A673 (cell line): ENCODE data around the gene MED13. TPM values are rescaled to one million over a fixed set of nuclear protein-coding genes. Genes with fewer than 3 reads are reported as not detected.
"Not testable (repeated sequence)": the region's sequence is repeated elsewhere in the genome, so short reads cannot be mapped to it uniquely, and the experiment has no call there.

Source experiments
- BruUV-seq: library from RNA; stranded (reverse); fragments of 400-500 nt; replicated peaks from 2 replicates; lab custom pipeline; 2021; lab: Mats Ljungman, UMichigan
- CTCF ChIA-PET: fragments of 300-600 bp; sonication (Branson Sonifier 250); formaldehyde crosslinking; loops from one replicate; lab custom pipeline; 2022; ENCODE audit warnings: antibody characterized with exemption; lab: Charles Lee
- POLR2A ChIA-PET: fragments of 300-600 bp; sonication (Branson Sonifier 250); formaldehyde crosslinking; loops from one replicate; lab custom pipeline; 2022; ENCODE audit warnings: antibody characterized with exemption; ENCODE audit not compliant: low non-redundant PET; lab: Charles Lee
- DNase-seq: peaks from one replicate; pipeline ENCODE4 v3.0.0-alpha.2; 2015; ENCODE audit warnings: low spot score
- H3K27ac ChIP-seq: fragments of 200-600 bp; sonication (generic); 2 replicates; pipeline ENCODE4 v1.5.1; 2016; ENCODE audit warnings: mixed run types, low read depth, mild to moderate bottlenecking, mixed read lengths, antibody characterized with exemption, low read length; ENCODE audit not compliant: poor library complexity, severe bottlenecking
- H3K27me3 ChIP-seq: fragments of 200-600 bp; sonication (generic); replicated peaks from 2 replicates; pipeline ENCODE4 v1.6.1; 2017; ENCODE audit warnings: mixed run types, low read depth, mild to moderate bottlenecking, mixed read lengths, antibody characterized with exemption, low read length; ENCODE audit not compliant: insufficient read depth, poor library complexity
- H3K36me3 ChIP-seq: fragments of 200-600 bp; sonication (generic); 2 replicates; pipeline ENCODE4 v1.6.1; 2016; ENCODE audit warnings: mixed run types, mild to moderate bottlenecking, mixed read lengths, antibody characterized with exemption, low read length; ENCODE audit not compliant: insufficient read depth, poor library complexity, severe bottlenecking
- H3K4me1 ChIP-seq: fragments of 200-600 bp; sonication (generic); 2 replicates; pipeline ENCODE4 v1.6.1; 2017; ENCODE audit warnings: mixed run types, mild to moderate bottlenecking, mixed read lengths, antibody characterized with exemption, low read length; ENCODE audit not compliant: insufficient read depth, poor library complexity, severe bottlenecking
- H3K4me3 ChIP-seq: fragments of 200-600 bp; sonication (generic); 2 replicates; pipeline ENCODE4 v1.5.1; 2016; ENCODE audit warnings: low read depth, mixed run types, mild to moderate bottlenecking, mixed read lengths, low read length; ENCODE audit not compliant: poor library complexity, severe bottlenecking
- H3K9me3 ChIP-seq: fragments of 200-600 bp; sonication (generic); 2 replicates; pipeline ENCODE4 v1.6.1; 2016; ENCODE audit warnings: mixed run types, low read depth, mild to moderate bottlenecking, mixed read lengths, antibody characterized with exemption, low read length; ENCODE audit not compliant: poor library complexity, severe bottlenecking
- CTCF ChIP-seq: fragments of 300-800, 200-600 bp; sonication (generic); conservative IDR thresholded peaks from 2 replicates; pipeline ENCODE4 v1.5.1; 2017; ENCODE audit warnings: low read depth, mild to moderate bottlenecking, antibody characterized with exemption, low read length, moderate library complexity, mixed read lengths
- EZH2 ChIP-seq: fragments of 200-600 bp; sonication (generic); IDR thresholded peaks from 2 replicates; pipeline ENCODE4 v1.6.1; 2017; ENCODE audit warnings: borderline replicate concordance, low read depth, mild to moderate bottlenecking, mixed read lengths, antibody characterized with exemption, low read length; ENCODE audit not compliant: poor library complexity, severe bottlenecking
- intact Hi-C: fragments of 100-400 bp; cut with micrococcal nuclease; formaldehyde crosslinking; loops from one replicate; pipeline ENCODE4 v1.10.0; 2022; ENCODE audit not compliant: unreplicated experiment
- total RNA-seq: library from RNA; stranded (reverse); gene quantifications from 2 replicates; pipeline ENCODE4 v1.2.3, GENCODE V29; 2021

The MED13 gene
- total RNA-seq, 1 experiment from 2014 or later: 65.0 TPM

GRCh38 chr17:61928101-61928436 lies 137.0 kb downstream of the MED13 start:
- no TSS peak for BruUV-seq
- DNase-seq: no peak
- intact Hi-C loops: no loop called here

GRCh38 chr17:61927208-61928100 lies 137.6 kb downstream of the MED13 start, which contains the start of gene INTS2:
TSS of gene INTS2 (minus strand) at chr17:61927982. CDS start at chr17:61926644, 1,338 bp downstream.
- Histone ChIP-seq H3K27ac (peak within 1 kb of the TSS; percentile 89), H3K4me3 (peak within 1 kb of the TSS; percentile 75), H3K36me3 (peaks cover 18% of the 10 kb centered on the region), H3K27me3 (no peaks in the 10 kb centered on the region), H3K4me1 (peaks cover 12% of the 10 kb centered on the region), H3K9me3 (no peaks in the 10 kb centered on the region)
- CTCF ChIA-PET: no interaction called here
- intact Hi-C loops: no loop called here
- TSS peak; percentile 82 for BruUV-seq
- DNase-seq: peak; percentile 97
- POLR2A ChIA-PET: interaction anchor here (0.6 kb wide), 2 partner anchors 11 to 64 kb away, joined by 3 read pairs; no protein-coding TSS in a partner anchor
- TF ChIP-seq EZH2 (no peak), CTCF (no peak)

More at GRCh38 chr17:61928101-61928436, 137.0 kb downstream of the MED13 start:
- Histone ChIP-seq H3K27me3 (no peaks in the 10 kb centered on the region), H3K27ac (peak overlapping the region; percentile 89), H3K4me3 (peak overlapping the region; percentile 75), H3K4me1 (peaks cover 12% of the 10 kb centered on the region), H3K36me3 (peaks cover 18% of the 10 kb centered on the region), H3K9me3 (no peaks in the 10 kb centered on the region)
- CTCF ChIA-PET: no interaction called here
- no peak for TF ChIP-seq EZH2
- TF ChIP-seq CTCF: no peak
- POLR2A ChIA-PET: interaction anchor here (0.6 kb wide), 2 partner anchors 10 to 64 kb away, joined by 3 read pairs; no protein-coding TSS in a partner anchor

GRCh38 chr17:61926826-61927207 lies 138.3 kb downstream of the MED13 start:
- Histone ChIP-seq H3K36me3 (peaks cover 18% of the 10 kb centered on the region), H3K27me3 (no peaks in the 10 kb centered on the region), H3K27ac (peak overlapping the region; percentile 89), H3K9me3 (no peaks in the 10 kb centered on the region), H3K4me3 (peak overlapping the region; percentile 75), H3K4me1 (peaks cover 12% of the 10 kb centered on the region)
- POLR2A ChIA-PET: no interaction called here
- no peak for DNase-seq
- TF ChIP-seq EZH2: no peak
- CTCF ChIA-PET: no interaction called here
- intact Hi-C loops: no loop called here
- no TSS peak for BruUV-seq

- BruUV-seq, CTCF ChIA-PET: not testable (repeated sequence)
- H3K36me3 ChIP-seq: peaks cover 34% of the 10 kb centered on the region
Measured at GRCh38 chr17:61915162-61915561, 149.9 kb downstream of the MED13 start.

More at GRCh38 chr17:61915162-61915561, 149.9 kb downstream of the MED13 start:
- H3K4me3 ChIP-seq, H3K4me1 ChIP-seq, POLR2A ChIA-PET, H3K27me3 ChIP-seq, H3K27ac ChIP-seq, intact Hi-C loops, DNase-seq, H3K9me3 ChIP-seq: not testable (repeated sequence)
